ENCODE measurements around the gene REX1BD. TPM values are rescaled to one million over a fixed set of nuclear protein-coding genes. Genes with fewer than 3 reads are reported as not detected.

The REX1BD gene
- total RNA-seq, 1 experiment from 2014 or later = 72.3 TPM

DNA sequence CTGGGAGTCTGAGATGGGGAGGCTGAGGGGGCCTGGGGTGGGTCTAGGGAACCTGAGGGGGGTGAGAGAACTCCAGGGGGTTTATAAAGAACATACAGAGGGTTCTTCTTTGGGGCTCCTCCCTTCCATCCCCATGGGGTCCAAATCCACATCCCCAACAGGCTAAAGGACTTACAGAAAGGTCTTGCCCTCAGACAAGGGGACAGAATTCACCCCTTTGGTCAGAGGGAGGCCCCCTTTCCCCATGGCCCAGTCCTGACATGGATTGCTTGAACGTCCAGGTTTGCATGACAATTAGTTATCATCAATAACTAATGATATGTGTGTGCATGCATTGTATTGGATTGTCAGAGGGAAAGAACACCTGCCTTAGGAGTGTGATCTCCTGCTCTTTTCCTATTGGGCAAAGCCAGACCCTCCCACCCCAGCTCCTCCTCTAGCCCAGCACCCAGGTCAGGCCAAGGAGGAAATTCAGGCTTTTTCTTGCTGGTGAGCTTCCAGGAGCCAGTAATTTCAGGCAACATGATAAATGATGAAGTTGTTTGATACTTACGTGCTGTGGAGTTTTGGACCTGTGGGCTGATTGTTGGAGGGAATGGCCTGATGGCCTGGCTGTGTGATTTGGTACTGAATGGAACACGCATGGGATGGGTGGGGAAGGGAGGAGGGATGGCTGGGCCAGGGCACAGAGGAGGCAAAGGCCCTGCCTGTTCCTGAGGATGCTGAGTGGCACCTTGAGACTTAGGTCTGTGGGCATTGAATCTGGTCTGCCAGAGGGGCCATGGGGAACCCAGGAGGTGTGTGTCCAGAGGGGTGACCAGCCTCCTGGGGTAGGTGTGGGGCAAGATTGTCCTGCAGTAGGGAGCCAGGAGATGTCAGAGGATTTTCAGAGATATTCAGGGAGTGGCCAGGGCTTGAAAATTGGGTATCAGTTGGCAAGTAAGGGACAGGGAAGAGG lies 49.4 kb downstream of the REX1BD start:
- Histone ChIP-seq H2AFZ (ENCODE audit: low read length) (no peak overlapping the region), H4K20me1 (ENCODE audit: control insufficient read depth, insufficient read depth, insufficient read length) (no peaks in the 10 kb centered on the region), H3K4me2 (ENCODE audit: insufficient read depth, insufficient read length, low read length) (peak overlapping the region; percentile 85), H3K27me3 (ENCODE audit: insufficient read depth, low read length) (no peaks in the 10 kb centered on the region), H3K23ac (ENCODE audit: insufficient read length, low read depth, low read length) (no peak overlapping the region), H2BK15ac (ENCODE audit: low read depth, low read length) (no peak overlapping the region), H3K27ac (ENCODE audit: insufficient read length, low read depth, low read length) (no peak overlapping the region), H2AK5ac (ENCODE audit: insufficient read length, low read length) (no peak overlapping the region), H3K79me1 (ENCODE audit: insufficient read depth, low read depth, low read length, poor library complexity, severe bottlenecking) (peaks cover 3% of the 10 kb centered on the region), H3K4ac (ENCODE audit: low read depth, low read length) (no peak overlapping the region), H3K9me3 (ENCODE audit: control insufficient read depth, low read depth, low read length) (no peaks in the 10 kb centered on the region), H4K91ac (ENCODE audit: insufficient read length, low read depth, low read length) (no peak overlapping the region), H3K56ac (ENCODE audit: insufficient read length, low read depth, low read length) (no peak overlapping the region), H2BK120ac (ENCODE audit: low read depth, low read length, poor library complexity, severe bottlenecking) (no peak overlapping the region), H3K79me2 (ENCODE audit: insufficient read depth, low read length) (no peaks in the 10 kb centered on the region; the same call in 1 of the 2 replicates), H2BK20ac (ENCODE audit: low read depth, low read length, poor library complexity, severe bottlenecking) (no peak overlapping the region), H3K18ac (ENCODE audit: insufficient read length, low read depth, low read length) (no peak overlapping the region), H2BK5ac (ENCODE audit: insufficient read length, low read length) (no peak overlapping the region), H2BK12ac (ENCODE audit: insufficient read length, low read depth, low read length) (no peak overlapping the region), H4K5ac (ENCODE audit: insufficient read length, low read depth, low read length) (no peak overlapping the region), H3T11ph (ENCODE audit: low read length) (no peak overlapping the region), H4K8ac (replicated peaks; ENCODE audit: insufficient read length, low read depth, low read length) (no peak overlapping the region), H3K23me2 (ENCODE audit: insufficient read length, low read depth, low read length, poor library complexity, severe bottlenecking) (peaks cover 9% of the 10 kb centered on the region), H3K14ac (ENCODE audit: insufficient read depth, low read length) (no peak overlapping the region), H3K9ac (ENCODE audit: extremely low read depth, insufficient read length, low read length) (no peak overlapping the region), H3K4me1 (ENCODE audit: insufficient read depth, low read length) (peaks cover 3% of the 10 kb centered on the region; the same call in 1 of the 2 replicates)
- DNase-seq = no peak
- H3K4me3 Mint-ChIP-seq = peak overlapping the region; percentile 78 to 86
- H3K36me3 Mint-ChIP-seq (ENCODE audit: insufficient read depth in 1 of 3, low read depth in 3 of 3) = peaks cover 0 to 3% (median 0%) of the 10 kb centered on the region in 3 experiments; a peak in 1 of 7 replicates
- peak overlapping the region in 1 of 3 experiments; percentile 94; a peak in 2 of 7 replicates for H3K27ac Mint-ChIP-seq
- no peaks in the 10 kb centered on the region for H3K9me3 Mint-ChIP-seq
- WGBS (ENCODE audit: extremely low coverage, insufficient read length, low lambda C conversion rate) = no CpG with 5 or more reads among the region's 3 CpGs
- TF ChIP-seq, protein P1, sequence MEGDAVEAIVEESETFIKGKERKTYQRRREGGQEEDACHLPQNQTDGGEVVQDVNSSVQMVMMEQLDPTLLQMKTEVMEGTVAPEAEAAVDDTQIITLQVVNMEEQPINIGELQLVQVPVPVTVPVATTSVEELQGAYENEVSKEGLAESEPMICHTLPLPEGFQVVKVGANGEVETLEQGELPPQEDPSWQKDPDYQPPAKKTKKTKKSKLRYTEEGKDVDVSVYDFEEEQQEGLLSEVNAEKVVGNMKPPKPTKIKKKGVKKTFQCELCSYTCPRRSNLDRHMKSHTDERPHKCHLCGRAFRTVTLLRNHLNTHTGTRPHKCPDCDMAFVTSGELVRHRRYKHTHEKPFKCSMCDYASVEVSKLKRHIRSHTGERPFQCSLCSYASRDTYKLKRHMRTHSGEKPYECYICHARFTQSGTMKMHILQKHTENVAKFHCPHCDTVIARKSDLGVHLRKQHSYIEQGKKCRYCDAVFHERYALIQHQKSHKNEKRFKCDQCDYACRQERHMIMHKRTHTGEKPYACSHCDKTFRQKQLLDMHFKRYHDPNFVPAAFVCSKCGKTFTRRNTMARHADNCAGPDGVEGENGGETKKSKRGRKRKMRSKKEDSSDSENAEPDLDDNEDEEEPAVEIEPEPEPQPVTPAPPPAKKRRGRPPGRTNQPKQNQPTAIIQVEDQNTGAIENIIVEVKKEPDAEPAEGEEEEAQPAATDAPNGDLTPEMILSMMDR (conservative IDR thresholded peaks at IDR 0.05) = no peak
- peaks cover 9 to 18% of the 10 kb centered on the region in 2 experiments for H3K4me1 Mint-ChIP-seq
- H3K27me3 Mint-ChIP-seq (ENCODE audit: low read depth) = peaks cover 28% of the 10 kb centered on the region

Data from H9 (cell line).